GM10248 (cell line): ENCODE results near the gene MED9.

Source experiments
- CTCF ChIA-PET: fragments of 300-600 bp; sonication (Branson Sonifier 250); formaldehyde crosslinking; extraction: SDS; loops from one replicate; lab custom pipeline; 2021; ENCODE audit warnings: antibody characterized with exemption; lab: Yijun Ruan, JAX
- POLR2A ChIA-PET: fragments of 350-650 bp; sonication (Branson Sonifier 250); formaldehyde crosslinking; extraction: SDS; loops from one replicate; lab custom pipeline; 2020; ENCODE audit warnings: antibody characterized with exemption; lab: Yijun Ruan, JAX
- DNase-seq: peaks from one replicate; pipeline ENCODE4 v3.0.0; 2012; ENCODE audit errors: extremely low spot score
- CTCF ChIP-seq: IDR thresholded peaks from 2 replicates; pipeline ENCODE4 v1.5.1; 2012; ENCODE audit warnings: mild to moderate bottlenecking, low read depth; ENCODE audit errors: extremely low read depth, missing control alignments, control extremely low read depth

The MED9 gene

GRCh38 chr17:17469996-17470395 is 6.8 kb upstream of the MED9 start:
- CTCF ChIA-PET, result no interaction called here
- no peak for TF ChIP-seq CTCF
- no peak for DNase-seq
- POLR2A ChIA-PET, result interaction anchor here (0.5 kb wide), 1 partner anchor 26 kb away, joined by 5 read pairs; the partner anchor contains the start of gene RASD1

- no peak for TF ChIP-seq CTCF
- ChIA-PET CTCF (interaction anchor here (1.1 to 2.7 kb wide), 3 partner anchors 19 to 37 kb away, joined by 4 to 20 read pairs (median 4); partner anchors contain the start of gene RASD1), POLR2A (no interaction called here)
- no peak for DNase-seq
These were observed 4.4 kb upstream of the MED9 start for GRCh38 chr17:17472333-17472920.

- DNase-seq, result no peak
- no peak for TF ChIP-seq CTCF
- ChIA-PET POLR2A (no interaction called here), CTCF (interaction anchor here (1.0 to 2.4 kb wide), 2 partner anchors 23 to 25 kb away, joined by 5 to 10 read pairs; no protein-coding TSS in a partner anchor)
These were observed 2.5 kb upstream of the MED9 start for GRCh38 chr17:17474341-17474740.

- POLR2A ChIA-PET, result no interaction called here
- CTCF ChIA-PET, result interaction anchor here (1.0 kb wide), 1 partner anchor 18 kb away, joined by 4 read pairs; no protein-coding TSS in a partner anchor
- no peak for TF ChIP-seq CTCF
- DNase-seq, result no peak
These were observed 2.4 kb downstream of the MED9 start for GRCh38 chr17:17479209-17479608.

- ChIA-PET POLR2A (no interaction called here), CTCF (interaction anchor here (1.9 kb wide), 1 partner anchor 10 kb away, joined by 7 read pairs; no protein-coding TSS in a partner anchor)
- no peak for TF ChIP-seq CTCF
- no peak for DNase-seq
These were observed 3.9 kb downstream of the MED9 start for GRCh38 chr17:17480593-17481148.

GRCh38 chr17:17481860-17482259 is 5.1 kb downstream of the MED9 start:
- POLR2A ChIA-PET, result no interaction called here
- no peak for TF ChIP-seq CTCF
- DNase-seq, result no peak
- CTCF ChIA-PET, result interaction anchor here (1.2 to 1.9 kb wide), 2 partner anchors 8 to 15 kb away, joined by 6 to 7 read pairs; partner anchors contain the start of gene RASD1
